Thymus (tissue), 11 donors: ENCODE results near the gene WDR64. TPM values are rescaled to one million over a fixed set of nuclear protein-coding genes. Genes with fewer than 3 reads are reported as not detected.

Experiments
- DNase-seq, 9 donors: peaks; one replicate each; pipeline ENCODE4 v3.0.0-alpha.2; 2013; ENCODE audit warnings: low spot score in 9 of 9, low read depth in 6 of 9, missing footprints in 1 of 9
- H3K27ac ChIP-seq, 2 donors: one replicate each; pipeline ENCODE4 v1.5.1; 2013; ENCODE audit warnings: control low read depth in 1 of 2, low read depth in 1 of 2, low read length in 1 of 2, mild to moderate bottlenecking in 1 of 2, moderate library complexity in 1 of 2
- H3K27me3 ChIP-seq, 2 donors: one replicate each; pipeline ENCODE4 v1.5.1; 2013; ENCODE audit warnings: low read length in 1 of 2; ENCODE audit not compliant: control insufficient read depth in 2 of 2, insufficient read depth in 1 of 2
- H3K36me3 ChIP-seq, 2 donors: one replicate each; pipeline ENCODE4 v1.5.1; 2013; ENCODE audit warnings: low read length in 1 of 2, mild to moderate bottlenecking in 1 of 2, moderate library complexity in 1 of 2; ENCODE audit not compliant: control insufficient read depth in 2 of 2, insufficient read depth in 2 of 2
- H3K4me1 ChIP-seq, 2 donors: one replicate each; pipeline ENCODE4 v1.5.1; 2013; ENCODE audit warnings: low read length in 2 of 2; ENCODE audit not compliant: control insufficient read depth in 2 of 2, insufficient read depth in 2 of 2
- H3K4me3 ChIP-seq, 2 donors: one replicate each; pipeline ENCODE4 v1.5.1; 2013; ENCODE audit warnings: low read length in 2 of 2, control low read depth in 1 of 2, mild to moderate bottlenecking in 1 of 2
- H3K9me3 ChIP-seq, 2 donors: one replicate each; pipeline ENCODE4 v1.5.1; 2013; ENCODE audit warnings: low read length in 1 of 2, mild to moderate bottlenecking in 1 of 2; ENCODE audit not compliant: control insufficient read depth in 2 of 2, insufficient read depth in 1 of 2
- WGBS: extraction: QIAGEN DNeasy Blood & Tissue Kit; methylation state at CpG from one replicate; pipeline ENCODE4 v1.1.7; 2013; 5-methylcytosine and 5-hydroxymethylcytosine counted together
- polyA plus RNA-seq: library from polyadenylated mRNA; stranded (reverse); fragments of 200-250 nt; gene quantifications from one replicate; pipeline ENCODE4 v1.2.3, GENCODE V29; 2013
- total RNA-seq: library from RNA; stranded (reverse); fragments of 120-200 nt; gene quantifications from one replicate; pipeline ENCODE4 v1.2.4, GENCODE V29; 2013
- donor health status: healthy.

The WDR64 gene
- total and polyA plus RNA-seq, 2 donors, result 0.14 TPM

GRCh38 chr1:241630005-241630404 is 22.1 kb upstream of the WDR64 start:
- DNase-seq, result no peak
- H3K27me3 ChIP-seq, result no peaks in the 10 kb centered on the region
- peaks cover 0 to 6% of the 10 kb centered on the region in 2 donors for H3K36me3 ChIP-seq
- H3K4me3 ChIP-seq, result no peak overlapping the region
- H3K4me1 ChIP-seq, result peaks cover 3 to 9% of the 10 kb centered on the region in 2 donors
- H3K27ac ChIP-seq, result no peak overlapping the region
- no peaks in the 10 kb centered on the region for H3K9me3 ChIP-seq

DNA sequence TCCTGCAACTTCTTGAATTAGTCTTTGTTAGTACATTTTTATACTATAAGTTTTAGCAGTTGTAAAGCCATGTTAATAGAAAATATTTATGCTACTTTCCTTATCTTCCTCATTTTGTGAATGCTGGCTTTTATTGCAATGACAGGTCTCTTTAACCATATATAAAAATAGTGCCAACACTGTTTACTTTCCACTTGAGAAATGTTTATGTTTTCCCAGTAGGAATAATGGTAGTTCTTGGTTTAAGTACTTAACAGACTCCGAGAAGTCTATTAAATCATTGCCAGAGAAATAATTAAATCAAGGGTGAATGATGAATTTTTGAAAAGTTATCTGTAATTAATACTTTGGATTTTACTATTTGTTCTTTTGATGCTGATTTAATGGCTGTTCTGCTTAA is 21.6 kb upstream of the WDR64 start:
- DNase-seq, result no peak
- Histone ChIP-seq H3K27me3 (no peaks in the 10 kb centered on the region), H3K4me1 (peaks cover 6 to 11% of the 10 kb centered on the region in 2 donors), H3K9me3 (no peaks in the 10 kb centered on the region), H3K4me3 (no peak overlapping the region), H3K27ac (no peak overlapping the region), H3K36me3 (peaks cover 0 to 6% of the 10 kb centered on the region in 2 donors)
- WGBS, result 97% methylated on average over 1 of the region's 1 CpG

GRCh38 chr1:241630899-241631298 is 21.2 kb upstream of the WDR64 start:
- no peak overlapping the region for H3K4me3 ChIP-seq
- H3K27ac ChIP-seq, result no peak overlapping the region
- peaks cover 0 to 6% of the 10 kb centered on the region in 2 donors for H3K36me3 ChIP-seq
- 97% methylated on average over 2 of the region's 2 CpGs for WGBS
- DNase-seq, result no peak
- no peaks in the 10 kb centered on the region for H3K9me3 ChIP-seq
- peaks cover 8 to 13% of the 10 kb centered on the region in 2 donors for H3K4me1 ChIP-seq
- no peaks in the 10 kb centered on the region for H3K27me3 ChIP-seq

DNA sequence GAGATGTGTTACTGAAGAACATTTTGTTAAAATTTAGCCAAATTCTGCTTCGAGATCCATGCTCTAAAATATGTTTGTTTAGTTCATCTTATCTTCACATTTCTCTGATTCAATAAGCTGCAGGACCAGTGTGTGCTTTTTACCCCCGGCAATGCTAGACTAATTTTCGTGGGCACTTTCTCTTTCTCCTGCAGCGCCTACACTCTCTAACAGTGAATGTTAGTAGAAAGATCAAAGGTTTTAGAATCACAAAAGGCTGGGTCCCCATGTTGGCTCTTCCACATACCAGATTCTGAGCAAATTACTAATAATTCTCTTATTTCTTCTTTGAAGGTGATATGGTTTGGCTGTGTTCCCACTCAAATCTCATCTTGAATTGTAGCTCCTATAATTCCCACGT is 20.4 kb upstream of the WDR64 start:
- no peak for DNase-seq
- WGBS, result 89% methylated on average over 5 of the region's 5 CpGs
- H3K36me3 ChIP-seq, result peaks cover 0 to 6% of the 10 kb centered on the region in 2 donors
- H3K4me1 ChIP-seq, result peaks cover 8 to 13% of the 10 kb centered on the region in 2 donors
- no peaks in the 10 kb centered on the region for H3K27me3 ChIP-seq
- H3K27ac ChIP-seq, result no peak overlapping the region
- no peaks in the 10 kb centered on the region for H3K9me3 ChIP-seq
- H3K4me3 ChIP-seq, result no peak overlapping the region

DNA sequence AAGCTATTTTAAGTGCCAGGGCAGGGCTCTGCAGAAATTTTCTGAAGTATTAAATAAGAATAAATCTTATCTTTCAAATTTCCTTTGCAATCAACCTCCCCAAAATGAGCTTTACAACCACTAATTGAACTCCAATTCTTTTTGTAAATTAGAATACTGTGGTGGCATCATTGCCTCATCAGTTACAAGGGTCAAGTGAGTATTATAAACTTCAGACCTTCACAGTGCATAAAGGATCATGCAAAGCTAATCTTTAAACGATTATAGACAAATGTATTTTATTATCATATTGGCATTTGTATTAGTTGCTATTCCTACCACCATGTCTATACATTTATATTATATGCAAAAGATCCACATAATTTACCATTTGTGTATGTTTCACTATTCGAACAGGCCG is 19.1 kb upstream of the WDR64 start:
- H3K27me3 ChIP-seq, result no peaks in the 10 kb centered on the region
- H3K27ac ChIP-seq, result no peak overlapping the region
- WGBS, result 98% methylated on average over 3 of the region's 3 CpGs
- peaks cover 11 to 18% of the 10 kb centered on the region in 2 donors for H3K4me1 ChIP-seq
- peaks cover 0 to 8% of the 10 kb centered on the region in 2 donors for H3K36me3 ChIP-seq
- no peak overlapping the region for H3K4me3 ChIP-seq
- H3K9me3 ChIP-seq, result no peaks in the 10 kb centered on the region
- no peak for DNase-seq

GRCh38 chr1:241635556-241636152 is 16.4 kb upstream of the WDR64 start:
- Histone ChIP-seq H3K27ac (no peak overlapping the region), H3K4me3 (no peak overlapping the region), H3K36me3 (peaks cover 0 to 8% of the 10 kb centered on the region in 2 donors), H3K9me3 (no peaks in the 10 kb centered on the region), H3K27me3 (no peaks in the 10 kb centered on the region), H3K4me1 (peaks cover 13 to 17% of the 10 kb centered on the region in 2 donors)
- DNase-seq, result peak in 1 of 9 donors; percentile 54
- WGBS, result 13% methylated on average over 4 of the region's 4 CpGs

GRCh38 chr1:241636291-241636690 is 15.8 kb upstream of the WDR64 start:
- Histone ChIP-seq H3K27ac (no peak overlapping the region), H3K4me3 (no peak overlapping the region), H3K27me3 (no peaks in the 10 kb centered on the region), H3K36me3 (peaks cover 0 to 8% of the 10 kb centered on the region in 2 donors), H3K9me3 (no peaks in the 10 kb centered on the region), H3K4me1 (peaks cover 13 to 20% of the 10 kb centered on the region in 2 donors)
- DNase-seq, result no peak
- 69% methylated on average over 1 of the region's 1 CpG for WGBS

- peaks cover 0 to 8% of the 10 kb centered on the region in 2 donors for H3K36me3 ChIP-seq
- no peaks in the 10 kb centered on the region for H3K27me3 ChIP-seq
- no peak overlapping the region for H3K4me3 ChIP-seq
- H3K4me1 ChIP-seq, result peaks cover 13 to 20% of the 10 kb centered on the region in 2 donors
- H3K9me3 ChIP-seq, result no peaks in the 10 kb centered on the region
- no peak overlapping the region for H3K27ac ChIP-seq
- no peak for DNase-seq
Observed at GRCh38 chr1:241637046-241637590, 15.0 kb upstream of the WDR64 start.

DNA sequence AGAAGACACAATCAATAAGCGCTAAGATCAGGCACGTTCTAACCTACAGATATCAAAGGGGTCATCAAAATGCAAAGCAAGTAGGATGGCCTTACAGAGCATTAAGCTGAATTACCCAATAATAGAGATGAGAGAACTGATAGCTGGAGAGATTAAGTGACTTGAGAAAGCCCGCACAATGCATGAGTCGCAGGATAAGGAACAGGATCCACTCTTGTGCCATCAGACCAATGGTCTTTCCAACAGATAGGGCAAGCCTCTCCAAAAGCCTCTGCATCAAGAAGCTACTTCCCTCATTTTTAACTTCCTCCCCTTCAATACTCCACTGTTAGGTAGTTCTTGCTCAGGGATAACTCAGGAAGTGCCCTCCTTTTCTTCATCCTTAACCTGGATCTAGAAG is 14.5 kb upstream of the WDR64 start:
- H3K4me1 ChIP-seq, result peaks cover 13 to 20% of the 10 kb centered on the region in 2 donors
- H3K36me3 ChIP-seq, result peaks cover 0 to 8% of the 10 kb centered on the region in 2 donors
- no peak for DNase-seq
- H3K27ac ChIP-seq, result no peak overlapping the region
- no peak overlapping the region for H3K4me3 ChIP-seq
- H3K27me3 ChIP-seq, result no peaks in the 10 kb centered on the region
- no peaks in the 10 kb centered on the region for H3K9me3 ChIP-seq
- WGBS, result 93% methylated on average over 4 of the region's 4 CpGs
